ENCODE results near the gene PLPPR5. TPM values are rescaled to one million over a fixed set of nuclear protein-coding genes. Genes with fewer than 3 reads are reported as not detected.

Gene PLPPR5
- total RNA-seq, 1 donor from 2014 or later, result not detected

DNA sequence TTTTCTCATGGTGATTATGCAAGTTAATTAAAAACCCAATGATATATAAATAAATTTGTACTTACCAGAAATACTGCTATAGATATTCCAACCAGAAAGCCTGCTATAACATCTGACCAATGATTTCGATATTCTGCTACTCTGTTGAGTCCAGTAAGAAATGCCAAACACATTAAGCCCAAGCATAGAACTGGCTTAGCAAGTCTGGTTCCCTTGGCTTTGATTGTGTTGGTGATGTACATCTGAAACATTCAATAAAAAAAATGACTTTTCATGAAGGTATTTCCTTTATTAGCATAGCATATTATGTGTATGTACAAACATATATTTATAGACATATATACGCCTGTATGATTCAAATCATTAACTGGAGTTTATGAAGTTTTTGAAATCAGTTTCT is 82.8 kb downstream of the PLPPR5 start:
- DNase-seq (ENCODE audit: low read depth) (peak; percentile 94), FAIRE-seq (no peak)
- TF ChIP-seq, protein P1, sequence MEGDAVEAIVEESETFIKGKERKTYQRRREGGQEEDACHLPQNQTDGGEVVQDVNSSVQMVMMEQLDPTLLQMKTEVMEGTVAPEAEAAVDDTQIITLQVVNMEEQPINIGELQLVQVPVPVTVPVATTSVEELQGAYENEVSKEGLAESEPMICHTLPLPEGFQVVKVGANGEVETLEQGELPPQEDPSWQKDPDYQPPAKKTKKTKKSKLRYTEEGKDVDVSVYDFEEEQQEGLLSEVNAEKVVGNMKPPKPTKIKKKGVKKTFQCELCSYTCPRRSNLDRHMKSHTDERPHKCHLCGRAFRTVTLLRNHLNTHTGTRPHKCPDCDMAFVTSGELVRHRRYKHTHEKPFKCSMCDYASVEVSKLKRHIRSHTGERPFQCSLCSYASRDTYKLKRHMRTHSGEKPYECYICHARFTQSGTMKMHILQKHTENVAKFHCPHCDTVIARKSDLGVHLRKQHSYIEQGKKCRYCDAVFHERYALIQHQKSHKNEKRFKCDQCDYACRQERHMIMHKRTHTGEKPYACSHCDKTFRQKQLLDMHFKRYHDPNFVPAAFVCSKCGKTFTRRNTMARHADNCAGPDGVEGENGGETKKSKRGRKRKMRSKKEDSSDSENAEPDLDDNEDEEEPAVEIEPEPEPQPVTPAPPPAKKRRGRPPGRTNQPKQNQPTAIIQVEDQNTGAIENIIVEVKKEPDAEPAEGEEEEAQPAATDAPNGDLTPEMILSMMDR (IDR thresholded peaks at IDR 0.05; ENCODE audit: insufficient read depth, low read length, severe bottlenecking), result no peak
- no peak overlapping the region for H3K4me3 ChIP-seq (ENCODE audit: low read depth, low read length)
- no peaks in the 10 kb centered on the region for H3K27me3 ChIP-seq (ENCODE audit: control insufficient read depth, insufficient read depth, low read length)
- H3K36me3 ChIP-seq (ENCODE audit: control insufficient read depth, insufficient read depth, low read length), result no peaks in the 10 kb centered on the region

- TF ChIP-seq, protein P1 (IDR thresholded peaks at IDR 0.05; ENCODE audit: insufficient read depth, low read length, severe bottlenecking), result no peak
- no peak for FAIRE-seq
- no peaks in the 10 kb centered on the region for H3K27me3 ChIP-seq (ENCODE audit: control insufficient read depth, insufficient read depth, low read length)
- peak; percentile 79 for DNase-seq (ENCODE audit: low read depth)
- H3K36me3 ChIP-seq (ENCODE audit: control insufficient read depth, insufficient read depth, low read length), result no peaks in the 10 kb centered on the region
- H3K4me3 ChIP-seq (ENCODE audit: low read depth, low read length), result no peak overlapping the region
Measured at GRCh38 chr1:98920441-98921110, 84.1 kb downstream of the PLPPR5 start.

DNA sequence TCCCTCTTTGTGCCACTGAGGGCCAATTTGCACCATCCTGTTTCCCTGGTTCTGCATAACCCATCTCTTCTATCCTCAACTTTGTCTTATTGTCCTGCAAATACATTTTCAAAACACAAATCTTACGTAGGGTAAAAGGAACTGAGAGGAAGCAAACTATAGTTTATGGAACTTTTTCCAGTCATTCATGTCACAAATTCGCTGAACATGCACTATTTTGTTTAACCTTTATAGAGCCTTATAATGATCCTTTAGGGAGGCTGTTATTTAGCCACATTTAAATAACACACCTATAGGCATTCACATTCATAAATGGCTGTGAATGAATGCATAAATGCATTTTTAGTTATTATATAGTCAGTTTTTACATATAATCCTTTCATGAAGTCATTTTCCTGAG is 85.0 kb downstream of the PLPPR5 start:
- Histone ChIP-seq H3K27me3 (ENCODE audit: control insufficient read depth, insufficient read depth, low read length) (no peaks in the 10 kb centered on the region), H3K36me3 (ENCODE audit: control insufficient read depth, insufficient read depth, low read length) (no peaks in the 10 kb centered on the region), H3K4me3 (ENCODE audit: low read depth, low read length) (no peak overlapping the region)
- FAIRE-seq (no peak), DNase-seq (ENCODE audit: low read depth) (no peak)
- TF ChIP-seq, protein P1 (IDR thresholded peaks at IDR 0.05; ENCODE audit: insufficient read depth, low read length, severe bottlenecking), result no peak

DNA sequence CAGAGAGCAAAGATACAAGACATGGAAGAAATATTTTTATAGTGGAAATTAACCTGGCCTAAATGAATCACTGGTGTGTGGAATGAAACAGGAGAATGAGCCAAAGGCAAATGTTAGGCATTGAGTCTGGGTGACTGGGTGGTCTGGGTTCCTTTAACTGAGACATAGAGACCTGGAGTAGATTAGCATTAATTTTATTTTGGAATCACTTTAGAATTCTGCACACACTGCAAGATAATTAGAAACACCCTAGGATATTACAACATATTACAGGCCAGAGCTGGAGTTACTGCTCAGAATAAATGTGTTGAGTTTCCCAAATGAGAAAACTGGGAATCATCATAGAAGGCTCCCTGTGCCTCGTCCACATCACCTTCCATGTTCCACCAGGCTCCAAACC is 85.5 kb downstream of the PLPPR5 start:
- no peak for DNase-seq (ENCODE audit: low read depth)
- TF ChIP-seq, protein P1 (IDR thresholded peaks at IDR 0.05; ENCODE audit: insufficient read depth, low read length, severe bottlenecking), result no peak
- Histone ChIP-seq H3K27me3 (ENCODE audit: control insufficient read depth, insufficient read depth, low read length) (no peaks in the 10 kb centered on the region), H3K36me3 (ENCODE audit: control insufficient read depth, insufficient read depth, low read length) (no peaks in the 10 kb centered on the region), H3K4me3 (ENCODE audit: low read depth, low read length) (no peak overlapping the region)
- FAIRE-seq, result peak; percentile 47

DNA sequence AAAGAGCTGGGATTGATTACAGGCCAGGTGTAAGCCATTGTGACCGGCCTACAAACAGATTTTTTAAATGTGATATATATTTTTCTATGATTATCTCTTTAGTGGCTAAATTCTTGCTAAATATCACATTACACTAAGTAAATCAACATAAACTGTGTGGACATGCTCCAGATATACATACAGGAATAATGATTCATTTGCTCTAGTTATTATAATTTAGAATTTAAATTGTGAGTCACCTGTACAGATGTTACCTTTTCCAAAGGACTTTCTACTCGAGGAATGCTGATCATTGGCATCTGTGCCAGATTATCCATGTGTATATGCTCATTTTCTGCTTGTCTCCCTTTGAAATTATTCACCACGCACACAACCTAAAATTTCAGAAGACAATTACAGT is 90.1 kb downstream of the PLPPR5 start:
- no peak overlapping the region for H3K4me3 ChIP-seq (ENCODE audit: low read depth, low read length)
- DNase-seq (ENCODE audit: low read depth) (peak; percentile 86), FAIRE-seq (no peak)
- H3K27me3 ChIP-seq (ENCODE audit: control insufficient read depth, insufficient read depth, low read length), result no peaks in the 10 kb centered on the region
- H3K36me3 ChIP-seq (ENCODE audit: control insufficient read depth, insufficient read depth, low read length), result no peaks in the 10 kb centered on the region
- TF ChIP-seq, protein P1 (IDR thresholded peaks at IDR 0.05; ENCODE audit: insufficient read depth, low read length, severe bottlenecking), result no peak

GRCh38 chr1:98910827-98911226 is 93.8 kb downstream of the PLPPR5 start:
- Histone ChIP-seq H3K36me3 (ENCODE audit: control insufficient read depth, insufficient read depth, low read length) (no peaks in the 10 kb centered on the region), H3K4me3 (ENCODE audit: low read depth, low read length) (no peak overlapping the region), H3K27me3 (ENCODE audit: control insufficient read depth, insufficient read depth, low read length) (no peaks in the 10 kb centered on the region)
- DNase-seq (ENCODE audit: low read depth), result no peak
- FAIRE-seq, result no peak
- TF ChIP-seq, protein P1 (IDR thresholded peaks at IDR 0.05; ENCODE audit: insufficient read depth, low read length, severe bottlenecking), result no peak
